ENCODE measurements around the gene SUGCT. TPM values are rescaled to one million over a fixed set of nuclear protein-coding genes. Genes with fewer than 3 reads are reported as not detected.

SUGCT gene
- total RNA-seq: 1 to 10 TPM; 3.2 to 7.3 (median 5.0) TPM
- 1 to 10 TPM; 2.4 to 3.0 (median 3.0) TPM for polyA plus RNA-seq
- long read RNA-seq, donor 1, partial matches to known transcripts: 0 of 1 reads
- long read RNA-seq, donor 1, other reads (novel, unspliced or antisense): 1 of 1 reads
- long read RNA-seq, donor 2, partial matches to known transcripts: 0 of 5 reads
- long read RNA-seq, donor 2, other reads (novel, unspliced or antisense): 3 of 5 reads

- intact Hi-C loops (cut with DNase I): loop anchor here (5.0 kb wide), 4 partner anchors 37 to 512 kb away; partner anchors contain the start of genes CDK13 (in 2 of the 2) and RALA (in 1 of the 2)
- Histone ChIP-seq H3K4me3 (peak within 1 kb of the TSS; percentile 99), H3K36me3 (ENCODE audit: insufficient read depth in 1 of 2, low read depth in 1 of 2) (no peaks in the 10 kb centered on the region), H3K27me3 (ENCODE audit: insufficient read depth in 3 of 3, low read length in 2 of 3) (no peaks in the 10 kb centered on the region), H3K27ac (peak within 1 kb of the TSS; percentile 97), H3K9me3 (no peaks in the 10 kb centered on the region), H3K4me1 (peaks cover 32% of the 10 kb centered on the region)
- DNase-seq: peak; percentile 82 to 91
- peak; percentile 95 to 97 (median 96) for ATAC-seq
- TF ChIP-seq CTCF (IDR thresholded peaks at IDR 0.05): peak; percentile 96
- WGBS, 3 donors: 0% methylated on average over 65 to 75 of the region's 75 CpGs
These were observed at the start of gene SUGCT, which contains the start of gene MPLKIP for GRCh38 chr7:40134428-40135316. Gene SUGCT, plus strand, starts transcription at chr7:40135005. Gene MPLKIP, minus strand, starts transcription at chr7:40134622. Its CDS starts 55 bp downstream, at chr7:40134567.

GRCh38 chr7:40092182-40092581, 42.6 kb upstream of the SUGCT start:
- H3K9me3 ChIP-seq: no peaks in the 10 kb centered on the region
- TF ChIP-seq CTCF (IDR thresholded peaks at IDR 0.05): no peak
- intact Hi-C loops (cut with DNase I): no loop called here
- H3K4me3 ChIP-seq: no peak overlapping the region
- WGBS, 3 donors: 36 to 58% (median 38%) methylated on average over 2 of the region's 2 CpGs
- peaks cover 10% of the 10 kb centered on the region for H3K4me1 ChIP-seq
- peaks cover 12 to 58% of the 10 kb centered on the region in 2 donors for H3K36me3 ChIP-seq (ENCODE audit: insufficient read depth in 1 of 2, low read depth in 1 of 2)
- ATAC-seq (peak; percentile 67 to 81 (median 74)), DNase-seq (no peak)
- peak overlapping the region; percentile 1 for H3K27ac ChIP-seq
- H3K27me3 ChIP-seq (ENCODE audit: insufficient read depth in 3 of 3, low read length in 2 of 3): no peaks in the 10 kb centered on the region

- ATAC-seq (no peak), DNase-seq (no peak)
- Histone ChIP-seq H3K27me3 (ENCODE audit: insufficient read depth in 3 of 3, low read length in 2 of 3) (no peaks in the 10 kb centered on the region), H3K4me3 (no peak overlapping the region), H3K4me1 (peaks cover 25% of the 10 kb centered on the region), H3K27ac (no peak overlapping the region), H3K36me3 (ENCODE audit: insufficient read depth in 1 of 2, low read depth in 1 of 2) (peaks cover 9 to 47% of the 10 kb centered on the region in 2 donors), H3K9me3 (no peaks in the 10 kb centered on the region)
- WGBS, 3 donors: 82 to 94% (median 89%) methylated on average over 8 of the region's 8 CpGs
- intact Hi-C loops (cut with DNase I): no loop called here
- TF ChIP-seq CTCF (IDR thresholded peaks at IDR 0.05): no peak
These were observed 41.0 kb upstream of the SUGCT start for GRCh38 chr7:40093631-40094350.

- Histone ChIP-seq H3K9me3 (no peaks in the 10 kb centered on the region), H3K27me3 (ENCODE audit: insufficient read depth in 3 of 3, low read length in 2 of 3) (no peaks in the 10 kb centered on the region), H3K4me3 (no peak overlapping the region), H3K36me3 (ENCODE audit: insufficient read depth in 1 of 2, low read depth in 1 of 2) (peaks cover 9 to 40% of the 10 kb centered on the region in 2 donors), H3K27ac (no peak overlapping the region), H3K4me1 (peaks cover 28% of the 10 kb centered on the region)
- TF ChIP-seq CTCF (IDR thresholded peaks at IDR 0.05): no peak
- intact Hi-C loops (cut with DNase I): loop anchor here in 1 of 2 donors (5.0 kb wide), 1 partner anchor 37 kb away; the partner anchor contains the start of gene MPLKIP
- DNase-seq (no peak), ATAC-seq (no peak)
- WGBS, 3 donors: 2 to 78% (median 72%) methylated on average over 1 of the region's 1 CpG
These were observed 39.6 kb upstream of the SUGCT start for GRCh38 chr7:40095230-40095629.
